ENCODE data around the gene TOX3. TPM values are rescaled to one million over a fixed set of nuclear protein-coding genes. Genes with fewer than 3 reads are reported as not detected.

TOX3 gene
- total RNA-seq, 1 donor from 2014 or later = 5.3 TPM

- no peak for TF ChIP-seq CTCF (IDR thresholded peaks at IDR 0.05; ENCODE audit: unreplicated experiment)
- Mint-ChIP-seq H3K27ac (no peak overlapping the region), H3K4me3 (no peak overlapping the region), H3K27me3 (ENCODE audit: low read depth) (peaks cover 68% of the 10 kb centered on the region), H3K4me1 (no peaks in the 10 kb centered on the region), H3K9me3 (no peaks in the 10 kb centered on the region), H3K36me3 (no peaks in the 10 kb centered on the region)
- DNase-seq (ENCODE audit: low spot score in 2 of 2, unreplicated experiment in 2 of 2) = no peak
Measured at GRCh38 chr16:52526116-52526828, 20.7 kb downstream of the TOX3 start.

GRCh38 chr16:52521570-52521969 lies 25.4 kb downstream of the TOX3 start:
- H3K36me3 Mint-ChIP-seq = no peaks in the 10 kb centered on the region
- H3K27ac Mint-ChIP-seq = no peak overlapping the region
- no peaks in the 10 kb centered on the region for H3K4me1 Mint-ChIP-seq
- H3K9me3 Mint-ChIP-seq = no peaks in the 10 kb centered on the region
- no peak overlapping the region for H3K4me3 Mint-ChIP-seq
- DNase-seq (ENCODE audit: low spot score in 2 of 2, unreplicated experiment in 2 of 2) = no peak
- TF ChIP-seq CTCF (IDR thresholded peaks at IDR 0.05; ENCODE audit: unreplicated experiment) = no peak
- H3K27me3 Mint-ChIP-seq (ENCODE audit: low read depth) = peaks cover 69% of the 10 kb centered on the region

GRCh38 chr16:52518884-52519283 lies 28.1 kb downstream of the TOX3 start:
- Mint-ChIP-seq H3K4me3 (no peak overlapping the region), H3K4me1 (no peaks in the 10 kb centered on the region), H3K36me3 (no peaks in the 10 kb centered on the region), H3K27ac (no peak overlapping the region), H3K27me3 (ENCODE audit: low read depth) (peaks cover 49% of the 10 kb centered on the region), H3K9me3 (no peaks in the 10 kb centered on the region)
- no peak for TF ChIP-seq CTCF (IDR thresholded peaks at IDR 0.05; ENCODE audit: unreplicated experiment)
- DNase-seq (ENCODE audit: low spot score in 2 of 2, unreplicated experiment in 2 of 2) = no peak

- Mint-ChIP-seq H3K4me1 (no peaks in the 10 kb centered on the region), H3K4me3 (no peak overlapping the region), H3K9me3 (no peaks in the 10 kb centered on the region), H3K36me3 (no peaks in the 10 kb centered on the region), H3K27me3 (ENCODE audit: low read depth) (peaks cover 48% of the 10 kb centered on the region), H3K27ac (no peak overlapping the region)
- DNase-seq (ENCODE audit: low spot score in 2 of 2, unreplicated experiment in 2 of 2) = no peak
- TF ChIP-seq CTCF (IDR thresholded peaks at IDR 0.05; ENCODE audit: unreplicated experiment) = no peak
Measured at GRCh38 chr16:52515068-52515671, 31.8 kb downstream of the TOX3 start.

GRCh38 chr16:52512297-52512987 lies 34.5 kb downstream of the TOX3 start:
- no peak for DNase-seq (ENCODE audit: low spot score in 2 of 2, unreplicated experiment in 2 of 2)
- Mint-ChIP-seq H3K4me3 (no peak overlapping the region), H3K9me3 (no peaks in the 10 kb centered on the region), H3K36me3 (no peaks in the 10 kb centered on the region), H3K27ac (no peak overlapping the region), H3K4me1 (no peaks in the 10 kb centered on the region), H3K27me3 (ENCODE audit: low read depth) (peaks cover 46% of the 10 kb centered on the region)
- no peak for TF ChIP-seq CTCF (IDR thresholded peaks at IDR 0.05; ENCODE audit: unreplicated experiment)
